Stimulated activated naive CD4-positive, alpha-beta T cell (primary cell): ENCODE data around the gene POU2F3.

Source experiments
- DNase-seq, 6 experiments: peaks; one replicate each; lab custom pipeline; 2025; lab: John Stamatoyannopoulos, UW

Gene POU2F3

GRCh38 chr11:120284272-120284671, 44.3 kb downstream of the POU2F3 start:
- DNase-seq: no peak

GRCh38 chr11:120285256-120285655, 45.3 kb downstream of the POU2F3 start:
- no peak for DNase-seq

GRCh38 chr11:120288021-120288420, 48.1 kb downstream of the POU2F3 start:
- no peak for DNase-seq

- no peak for DNase-seq
Observed at GRCh38 chr11:120289426-120289825, 49.5 kb downstream of the POU2F3 start.

GRCh38 chr11:120290956-120291355, 51.0 kb downstream of the POU2F3 start:
- no peak for DNase-seq

GRCh38 chr11:120293038-120293800, 53.3 kb downstream of the POU2F3 start:
- DNase-seq: no peak

- DNase-seq: no peak
Observed at GRCh38 chr11:120294096-120294495, 54.2 kb downstream of the POU2F3 start.

- DNase-seq: no peak
Observed at GRCh38 chr11:120295099-120295498, 55.2 kb downstream of the POU2F3 start.

- DNase-seq: no peak
Observed at GRCh38 chr11:120296554-120296953, 56.6 kb downstream of the POU2F3 start.

GRCh38 chr11:120298461-120298860, 58.5 kb downstream of the POU2F3 start:
- DNase-seq: no peak

- DNase-seq: no peak
Observed at GRCh38 chr11:120302001-120302805, 62.3 kb downstream of the POU2F3 start.

GRCh38 chr11:120303004-120303637, 63.2 kb downstream of the POU2F3 start:
- DNase-seq: peak in 5 of 6 experiments; percentile 5 to 51 (median 11)

- no peak for DNase-seq
Observed at GRCh38 chr11:120304526-120304925, 64.6 kb downstream of the POU2F3 start.

- no peak for DNase-seq
Observed at GRCh38 chr11:120305286-120305685, 65.3 kb downstream of the POU2F3 start.

- DNase-seq: no peak
Observed at GRCh38 chr11:120306519-120307242, 66.7 kb downstream of the POU2F3 start.

- no peak for DNase-seq
Observed at GRCh38 chr11:120307476-120307875, 67.5 kb downstream of the POU2F3 start.

- DNase-seq: no peak
Observed at GRCh38 chr11:120308081-120308480, 68.1 kb downstream of the POU2F3 start.

GRCh38 chr11:120310870-120311269, 70.9 kb downstream of the POU2F3 start:
- DNase-seq: no peak

GRCh38 chr11:120314861-120315260, 74.9 kb downstream of the POU2F3 start:
- no peak for DNase-seq

GRCh38 chr11:120316880-120317688, 77.1 kb downstream of the POU2F3 start:
- no peak for DNase-seq
